D341Med (cell line): Measurements from ENCODE around the gene OPN5.
"Not testable (repeated sequence)": the region's sequence is repeated elsewhere in the genome, so short reads cannot be mapped to it uniquely, and the experiment has no call there.

Experiments used
- DNase-seq: peaks from one replicate; pipeline ENCODE4 v3.0.0; 2012; ENCODE audit warnings: low spot score

OPN5 gene, protein sequence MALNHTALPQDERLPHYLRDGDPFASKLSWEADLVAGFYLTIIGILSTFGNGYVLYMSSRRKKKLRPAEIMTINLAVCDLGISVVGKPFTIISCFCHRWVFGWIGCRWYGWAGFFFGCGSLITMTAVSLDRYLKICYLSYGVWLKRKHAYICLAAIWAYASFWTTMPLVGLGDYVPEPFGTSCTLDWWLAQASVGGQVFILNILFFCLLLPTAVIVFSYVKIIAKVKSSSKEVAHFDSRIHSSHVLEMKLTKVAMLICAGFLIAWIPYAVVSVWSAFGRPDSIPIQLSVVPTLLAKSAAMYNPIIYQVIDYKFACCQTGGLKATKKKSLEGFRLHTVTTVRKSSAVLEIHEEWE

DNA sequence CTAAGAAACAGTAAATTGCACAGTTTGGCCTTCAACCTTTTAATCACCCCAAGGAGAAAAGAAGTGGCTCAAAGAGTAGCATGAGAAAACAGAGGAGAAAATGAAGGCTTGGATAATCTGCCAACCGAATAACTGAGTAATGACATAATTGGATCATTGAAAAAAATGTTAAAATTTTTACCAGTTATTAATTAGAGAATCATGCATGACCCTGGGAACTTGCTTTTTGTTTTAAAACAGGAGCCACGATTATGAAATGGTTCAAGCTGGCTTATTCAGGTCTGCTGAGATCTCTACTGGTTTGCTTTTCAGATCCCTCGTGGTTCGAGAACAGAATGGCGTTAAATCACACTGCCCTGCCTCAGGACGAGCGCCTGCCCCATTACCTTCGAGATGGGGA lies at the start of gene OPN5:
OPN5 (plus strand) TSS at position 301 of the 400 bp plus-strand sequence; CDS start at position 336, 35 bp downstream.
- no peak for DNase-seq

DNA sequence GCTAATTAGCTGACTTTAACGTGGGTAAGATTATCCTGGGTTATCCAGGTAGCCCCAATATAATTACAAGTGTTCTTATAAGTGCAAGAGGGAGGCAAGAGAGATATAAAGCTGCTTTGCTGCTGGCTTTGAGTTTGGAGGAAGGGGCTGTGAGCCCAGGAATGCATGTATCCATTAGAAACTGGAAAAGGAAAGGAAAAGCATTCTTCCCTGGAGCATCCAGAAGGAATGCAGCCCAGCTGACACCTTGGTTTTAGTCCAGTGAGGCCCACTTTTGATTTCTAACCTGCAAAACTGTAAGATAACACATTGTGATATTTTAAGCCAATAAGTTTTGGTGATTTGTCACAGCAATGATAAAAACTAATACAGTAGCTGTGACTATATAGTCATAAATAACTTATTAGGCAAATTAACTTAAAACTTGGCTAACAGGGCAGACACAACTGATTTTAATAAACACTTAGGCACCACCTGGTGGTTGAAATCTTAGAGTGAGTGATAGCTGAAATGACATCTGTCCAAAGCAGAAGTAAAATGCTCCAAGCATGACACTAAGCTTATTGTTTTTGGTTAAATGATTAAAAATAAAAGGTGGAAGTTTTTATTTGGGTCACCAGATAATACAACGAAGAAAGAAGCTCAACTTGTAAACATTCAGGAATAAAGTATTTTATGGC lies 47.8 kb upstream of the OPN5 start:
- no peak for DNase-seq

DNA sequence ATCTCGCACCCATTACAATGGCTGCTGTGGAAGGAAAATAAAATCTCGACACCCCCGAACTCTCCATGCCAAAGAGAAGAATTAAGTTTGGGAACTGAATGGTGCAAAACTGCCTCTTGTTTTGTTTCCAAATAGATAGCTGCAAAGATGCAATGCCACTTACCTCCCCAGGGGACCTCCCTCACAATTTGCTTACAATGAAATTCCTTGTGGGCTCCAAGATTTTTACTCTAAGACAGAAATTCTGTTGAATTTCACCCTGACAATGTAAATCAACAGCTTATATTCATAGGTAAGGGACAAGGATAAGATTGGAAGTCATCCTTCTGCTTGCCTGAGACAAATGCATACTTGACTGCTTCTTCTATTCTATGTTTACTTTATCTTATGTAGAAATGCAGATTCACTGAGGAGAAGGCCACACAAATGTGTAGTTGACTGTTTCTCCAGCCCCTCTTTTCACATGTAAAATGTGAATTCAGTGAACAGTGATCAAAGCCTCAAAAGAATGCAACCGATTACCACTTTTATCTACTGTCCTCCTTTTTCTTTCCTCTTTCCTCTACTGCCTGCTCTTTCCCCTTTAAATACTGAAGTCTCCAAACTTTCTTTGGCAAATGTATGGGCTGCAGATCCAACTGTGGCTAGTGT lies 46.9 kb upstream of the OPN5 start:
- DNase-seq, result no peak

DNA sequence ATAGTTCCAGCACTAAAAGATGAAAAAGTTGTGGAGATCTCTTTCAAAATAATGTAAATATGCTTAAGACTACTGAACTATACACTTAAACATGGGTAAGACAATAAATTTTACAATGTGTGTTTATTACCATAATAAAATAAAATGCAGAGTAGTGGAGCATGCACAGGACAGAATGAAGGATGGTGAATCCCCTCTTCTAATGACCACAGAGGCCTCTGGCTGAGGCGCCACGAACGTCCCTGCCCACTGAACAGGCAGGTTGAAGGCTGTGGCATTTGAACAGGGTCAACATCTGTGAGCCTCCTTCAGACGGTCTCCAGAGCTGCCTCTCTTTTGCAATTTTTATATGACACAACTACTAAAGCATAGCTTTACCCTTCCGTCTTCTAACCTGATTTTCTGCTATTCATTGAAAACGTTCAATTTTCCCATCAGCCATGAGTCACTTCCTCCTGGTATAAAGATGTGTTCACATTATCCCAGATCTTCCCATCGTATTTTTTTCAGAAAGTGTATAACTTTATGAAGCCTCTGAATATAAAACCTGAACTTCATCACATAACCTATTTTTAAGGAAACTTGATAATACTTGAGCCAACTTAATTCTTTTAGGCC lies 45.6 kb upstream of the OPN5 start:
- no peak for DNase-seq

DNA sequence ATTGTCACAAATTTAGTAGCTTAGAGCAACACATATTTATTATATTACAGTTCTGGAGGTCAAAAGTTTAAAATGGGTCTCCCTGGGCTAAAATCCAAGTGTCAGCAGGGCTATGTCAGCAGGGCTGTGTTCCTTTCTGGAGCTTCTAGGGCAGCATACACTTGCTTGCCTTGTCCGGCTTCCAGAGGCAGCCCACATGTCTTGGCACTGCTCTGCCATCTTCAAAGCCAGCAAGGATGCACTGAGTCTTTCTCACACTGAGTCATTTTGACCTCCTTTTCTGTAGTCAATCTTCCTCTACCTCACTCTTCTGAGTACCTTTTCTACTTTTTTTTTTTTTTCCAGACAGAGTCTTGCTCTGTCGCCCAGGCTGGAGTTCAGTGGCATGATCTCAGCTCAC lies 44.4 kb upstream of the OPN5 start:
- no peak for DNase-seq

DNA sequence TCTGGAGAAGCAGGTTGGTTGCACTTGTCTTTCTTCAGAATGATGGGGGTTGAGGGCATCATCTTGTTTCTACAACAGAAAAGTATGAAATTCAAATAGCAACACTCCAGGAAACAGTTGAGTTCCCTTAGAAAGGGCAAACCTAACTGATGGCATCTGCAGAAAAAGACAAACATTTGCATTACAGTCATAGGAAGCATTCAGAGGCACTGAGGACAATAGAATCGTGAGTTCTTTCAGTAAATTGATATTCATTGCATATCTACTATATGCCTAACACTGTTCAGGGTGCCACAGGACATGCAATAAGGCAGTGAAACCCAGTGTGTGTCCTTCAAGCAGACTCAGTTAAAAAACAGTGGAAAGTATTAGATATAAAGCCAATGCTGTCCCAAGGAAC lies 41.1 kb upstream of the OPN5 start:
- no peak for DNase-seq

DNA sequence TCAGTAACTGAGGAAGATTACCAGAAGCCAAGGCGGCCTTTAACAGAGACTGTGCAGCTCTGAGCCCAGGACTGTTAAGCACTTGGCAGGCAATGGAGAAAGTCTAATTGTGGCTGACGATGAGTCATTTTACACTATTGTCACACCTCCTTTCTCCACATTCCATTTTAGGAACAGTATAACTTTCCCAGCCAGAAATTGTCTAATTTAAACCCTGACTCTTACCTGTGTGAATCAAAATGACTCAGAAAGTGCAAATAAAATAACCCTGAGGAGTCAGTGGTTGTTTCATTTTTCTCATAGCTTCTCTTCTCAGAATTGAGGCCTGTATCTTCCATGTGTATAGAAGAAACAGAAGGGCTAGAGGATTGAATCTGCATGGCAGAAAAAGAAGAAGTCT lies 40.0 kb upstream of the OPN5 start:
- no peak for DNase-seq

DNA sequence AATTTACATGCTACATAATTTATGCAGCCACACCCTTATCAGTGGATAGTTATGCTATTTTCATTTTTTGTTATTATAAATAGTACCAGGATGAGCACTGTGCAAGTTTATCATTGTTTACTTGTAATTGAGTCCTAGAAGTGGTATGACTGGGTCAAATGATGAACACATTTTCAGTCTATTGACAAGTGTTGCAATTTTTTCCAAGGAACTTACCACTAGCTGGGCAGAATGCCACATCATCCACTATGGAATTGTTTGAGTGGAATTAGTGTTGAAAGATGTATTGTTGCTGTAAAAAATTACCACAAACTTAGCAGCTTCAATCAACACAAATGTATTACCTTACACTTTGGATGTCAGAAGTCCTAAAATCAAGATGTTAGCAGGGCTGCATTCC lies 38.1 kb upstream of the OPN5 start:
- DNase-seq, result no peak

DNA sequence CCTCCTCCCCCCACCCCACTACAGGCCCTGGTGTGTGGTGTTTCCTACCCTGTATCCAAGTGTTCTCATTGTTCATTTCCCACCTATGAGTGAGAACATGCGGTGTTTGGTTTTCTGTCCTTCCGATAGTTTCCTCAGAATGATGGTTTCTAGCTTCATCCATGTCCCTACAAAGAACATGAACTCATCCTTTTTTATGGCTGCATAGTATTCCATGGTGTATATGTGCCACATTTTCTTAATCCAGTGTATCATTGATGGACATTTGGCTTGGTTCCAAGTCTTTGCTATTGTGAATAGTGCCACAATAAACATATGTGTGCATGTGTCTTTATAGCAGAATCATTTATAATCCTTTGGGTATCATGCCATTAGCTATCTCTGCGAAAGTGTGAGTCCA lies 36.6 kb upstream of the OPN5 start:
- DNase-seq, result not testable (repeated sequence)

DNA sequence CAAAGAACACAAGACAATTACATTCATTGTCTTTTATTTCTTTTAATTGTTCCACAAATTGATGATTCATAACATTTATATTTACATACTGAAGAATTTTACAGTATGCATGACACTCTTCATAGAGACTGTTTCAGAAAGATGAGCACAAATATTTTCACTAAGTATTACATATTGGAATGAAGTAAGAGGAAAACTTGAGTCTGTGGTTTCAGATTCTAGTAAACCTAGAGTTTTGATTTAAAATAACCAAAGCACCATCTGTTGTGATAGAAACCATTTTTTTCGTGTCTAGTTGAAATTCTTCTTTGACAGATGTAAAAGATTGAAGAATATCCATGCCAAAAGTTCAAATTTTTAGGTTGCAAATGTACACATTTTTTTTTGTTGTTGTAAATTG lies 32.1 kb upstream of the OPN5 start:
- DNase-seq, result no peak

DNA sequence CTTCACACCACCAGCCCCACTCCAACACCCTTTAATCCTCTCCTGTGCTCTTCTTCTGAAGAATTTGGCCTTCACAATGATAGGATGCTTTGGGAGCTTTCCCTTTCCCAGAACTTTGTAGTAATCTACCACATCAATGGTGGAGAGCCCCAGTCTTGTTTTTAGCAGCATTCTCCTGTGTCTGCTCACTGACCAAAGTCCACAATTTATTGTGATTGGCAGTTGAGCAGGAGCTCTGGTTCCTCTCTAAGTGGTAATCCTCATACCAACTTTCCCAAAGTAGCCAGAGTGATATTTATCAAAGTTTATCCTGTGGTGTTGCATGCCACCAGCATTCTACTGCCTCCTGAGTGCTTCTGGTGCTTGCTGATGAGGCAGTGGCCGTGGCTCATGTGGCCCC lies 29.0 kb upstream of the OPN5 start:
- DNase-seq, result no peak

DNA sequence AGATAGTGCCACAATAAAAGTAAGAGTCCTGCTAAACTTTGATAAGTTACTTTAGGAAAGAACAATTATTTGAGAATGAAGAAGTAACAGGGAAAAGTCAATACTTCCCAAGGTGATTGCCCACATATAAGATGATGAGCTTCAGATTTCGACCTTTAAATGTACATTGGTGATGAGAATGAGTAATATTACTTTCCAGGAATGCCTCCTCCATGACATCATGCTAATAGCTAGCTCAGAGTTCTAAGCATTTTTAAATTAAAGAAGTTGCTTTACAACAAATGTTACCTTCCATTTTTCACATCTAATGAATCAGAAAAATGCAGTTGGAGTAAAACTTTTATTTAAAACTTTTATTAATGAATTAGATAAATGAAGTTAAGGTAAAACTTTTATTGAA lies 22.5 kb upstream of the OPN5 start:
- no peak for DNase-seq

DNA sequence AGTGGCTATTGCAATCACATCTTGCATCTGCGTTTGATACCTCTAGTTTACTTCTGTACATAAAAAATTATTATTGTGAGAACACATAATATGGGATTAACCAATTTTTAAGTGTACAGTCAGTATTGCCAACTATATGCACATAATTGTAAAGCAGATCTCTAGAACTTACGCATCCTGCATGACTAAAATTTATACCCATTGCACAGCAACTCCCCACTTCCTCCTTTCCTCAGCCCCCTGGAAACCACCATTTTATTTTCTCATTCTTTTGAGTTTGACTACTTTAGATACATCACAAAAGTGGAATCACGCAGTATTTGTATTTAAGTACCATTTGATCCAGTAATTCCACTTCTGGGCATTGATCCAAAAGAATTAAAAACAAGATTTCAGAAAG lies 19.3 kb upstream of the OPN5 start:
- no peak for DNase-seq

DNA sequence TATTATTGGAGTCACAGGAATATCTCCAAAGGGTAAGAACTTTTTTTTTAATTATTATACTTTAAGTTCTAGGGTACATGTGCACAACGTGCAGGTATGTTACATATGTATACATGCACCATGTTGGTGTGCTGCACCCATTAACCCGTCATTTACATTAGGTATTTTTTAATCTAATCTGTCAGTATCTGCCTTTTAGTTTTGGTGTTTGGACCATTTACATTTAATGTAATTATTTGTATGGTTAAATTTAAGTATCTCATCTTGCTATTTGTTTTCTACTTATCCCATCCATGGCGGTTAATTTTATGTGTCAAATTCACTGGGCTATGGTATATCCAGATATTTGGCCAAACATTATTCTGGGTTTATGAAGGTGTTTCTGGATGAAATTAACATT lies 15.4 kb upstream of the OPN5 start:
- DNase-seq, result no peak

DNA sequence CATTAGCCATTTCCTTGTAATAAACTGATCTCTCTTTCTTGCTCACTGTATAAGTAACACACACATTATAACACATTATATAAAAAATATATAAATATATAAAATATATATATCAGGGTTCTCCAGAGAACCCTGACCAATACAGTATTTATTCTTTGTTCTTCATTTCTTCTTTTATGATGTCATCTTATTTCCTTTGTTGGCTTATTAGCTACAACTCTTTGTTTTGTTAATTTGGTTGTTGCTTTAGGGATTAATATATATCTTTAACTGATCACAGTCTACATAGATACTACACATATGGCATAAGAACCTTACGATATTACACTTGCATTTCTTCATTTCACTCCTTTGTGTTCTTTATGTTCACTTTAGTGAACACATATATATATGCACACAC lies 14.7 kb upstream of the OPN5 start:
- no peak for DNase-seq

DNA sequence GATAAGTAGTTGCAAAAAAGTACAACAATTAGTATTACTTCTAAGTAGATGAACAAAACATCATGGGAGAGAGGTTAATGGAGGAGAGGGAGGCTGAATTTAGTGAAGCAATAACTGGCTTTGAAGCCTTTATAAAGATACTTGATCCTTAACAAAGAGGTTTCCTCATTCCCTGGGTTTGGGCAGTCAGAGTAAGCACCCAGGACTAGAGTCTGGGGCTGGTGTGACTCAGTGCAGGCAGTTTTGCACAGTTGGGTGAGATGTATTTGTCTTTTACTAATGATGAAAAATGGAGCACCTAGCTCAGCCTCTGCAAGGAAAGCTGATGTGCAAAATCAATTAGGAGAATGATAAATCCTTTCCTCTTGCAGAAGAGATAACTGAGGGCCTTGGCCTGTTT lies 11.8 kb upstream of the OPN5 start:
- no peak for DNase-seq

DNA sequence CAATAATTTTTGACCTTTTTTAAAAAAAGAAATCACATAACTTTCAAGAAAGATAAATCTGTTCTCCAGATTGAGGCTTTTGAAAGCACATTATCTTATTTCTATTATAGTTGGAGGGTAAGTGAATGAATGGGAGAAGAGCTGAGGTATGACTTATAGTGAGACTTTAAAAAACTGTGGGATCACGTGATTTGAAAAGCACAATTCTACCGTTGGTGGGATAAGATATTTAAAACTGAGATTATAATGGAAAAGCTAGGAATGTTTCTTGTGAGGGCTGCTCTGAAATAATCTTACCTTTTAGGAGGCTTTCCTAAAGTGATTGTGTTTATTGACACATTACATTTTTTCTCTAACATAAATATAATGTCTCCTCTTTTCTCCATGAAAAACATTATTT lies 9.5 kb upstream of the OPN5 start:
- no peak for DNase-seq

DNA sequence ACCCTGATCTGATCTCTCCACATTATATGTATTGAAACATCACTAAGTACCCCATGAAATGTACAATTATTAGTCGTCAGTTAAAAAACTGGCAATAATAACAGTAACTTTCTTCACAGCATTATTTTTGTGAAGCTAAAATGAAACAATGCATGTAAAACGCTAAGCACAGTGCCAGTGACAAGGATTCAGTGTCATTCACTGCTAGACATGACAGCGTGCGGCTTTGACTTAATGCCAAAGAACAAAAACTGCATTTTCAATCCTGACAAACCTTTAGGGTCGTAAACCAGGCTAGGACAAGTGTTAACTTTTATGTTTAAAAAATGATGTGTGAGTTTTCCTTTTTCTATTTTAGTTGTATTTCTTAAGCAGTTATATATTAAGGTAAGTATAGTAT lies 8.8 kb upstream of the OPN5 start:
- no peak for DNase-seq

DNA sequence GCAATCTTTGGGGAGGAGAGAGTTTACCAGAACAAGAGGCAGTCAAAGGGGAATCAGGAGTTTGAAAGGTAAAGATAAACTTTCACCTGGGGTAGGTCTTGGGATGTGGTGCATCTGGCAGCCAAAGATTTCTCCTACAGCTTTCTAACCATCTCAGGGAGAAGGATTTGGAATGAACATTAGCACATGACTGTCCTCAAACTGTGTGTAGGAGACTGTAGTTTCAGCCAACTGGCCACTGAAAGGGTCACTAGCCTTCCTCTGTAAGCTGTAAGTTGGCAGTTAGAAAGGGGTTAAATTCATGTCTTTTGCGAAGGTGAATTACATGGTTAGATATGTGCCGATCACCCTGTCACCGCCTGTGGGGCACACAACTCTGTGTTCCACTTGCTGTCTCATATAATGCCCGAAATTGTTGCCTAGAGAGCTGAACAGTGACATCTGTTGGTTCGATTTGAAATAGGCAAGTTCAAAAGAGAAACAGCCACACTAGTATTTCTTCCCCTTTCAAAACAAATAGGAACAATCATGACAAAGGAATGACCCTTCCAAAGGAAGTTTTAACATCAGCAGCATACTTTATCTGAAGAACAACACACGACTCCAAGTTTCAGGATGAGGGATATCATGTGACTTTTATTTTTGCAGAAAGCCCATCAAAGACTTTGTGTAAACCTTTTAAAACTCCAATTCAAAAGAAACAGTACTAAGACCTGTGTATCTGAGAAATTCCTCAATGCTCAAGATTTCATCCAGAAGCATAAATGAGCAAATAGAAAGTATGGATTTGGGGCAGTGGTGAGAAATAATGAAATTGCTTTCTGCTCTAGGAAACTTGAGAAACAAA lies 1.1 kb upstream of the OPN5 start:
- peak; percentile 65 for DNase-seq

DNA sequence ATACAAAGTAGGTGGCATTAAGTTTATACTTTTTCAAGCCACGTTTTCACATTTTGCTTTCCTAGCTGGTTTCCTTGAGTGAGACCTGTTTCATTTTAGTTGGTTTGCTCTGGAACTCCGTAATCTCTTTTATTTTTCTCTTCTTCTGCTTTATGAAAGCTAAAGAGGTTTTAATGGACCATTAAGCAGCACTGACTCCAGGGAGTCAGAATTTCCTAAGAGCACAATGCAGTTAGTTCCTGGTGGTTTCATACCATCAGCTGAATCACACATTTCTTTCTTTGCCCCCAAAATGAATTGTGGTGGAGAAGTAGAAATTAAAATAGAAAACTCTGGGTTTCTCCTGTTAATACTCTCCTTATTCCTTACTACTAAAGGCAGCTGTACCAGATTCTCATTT lies 3.4 kb downstream of the OPN5 start:
- DNase-seq, result no peak

DNA sequence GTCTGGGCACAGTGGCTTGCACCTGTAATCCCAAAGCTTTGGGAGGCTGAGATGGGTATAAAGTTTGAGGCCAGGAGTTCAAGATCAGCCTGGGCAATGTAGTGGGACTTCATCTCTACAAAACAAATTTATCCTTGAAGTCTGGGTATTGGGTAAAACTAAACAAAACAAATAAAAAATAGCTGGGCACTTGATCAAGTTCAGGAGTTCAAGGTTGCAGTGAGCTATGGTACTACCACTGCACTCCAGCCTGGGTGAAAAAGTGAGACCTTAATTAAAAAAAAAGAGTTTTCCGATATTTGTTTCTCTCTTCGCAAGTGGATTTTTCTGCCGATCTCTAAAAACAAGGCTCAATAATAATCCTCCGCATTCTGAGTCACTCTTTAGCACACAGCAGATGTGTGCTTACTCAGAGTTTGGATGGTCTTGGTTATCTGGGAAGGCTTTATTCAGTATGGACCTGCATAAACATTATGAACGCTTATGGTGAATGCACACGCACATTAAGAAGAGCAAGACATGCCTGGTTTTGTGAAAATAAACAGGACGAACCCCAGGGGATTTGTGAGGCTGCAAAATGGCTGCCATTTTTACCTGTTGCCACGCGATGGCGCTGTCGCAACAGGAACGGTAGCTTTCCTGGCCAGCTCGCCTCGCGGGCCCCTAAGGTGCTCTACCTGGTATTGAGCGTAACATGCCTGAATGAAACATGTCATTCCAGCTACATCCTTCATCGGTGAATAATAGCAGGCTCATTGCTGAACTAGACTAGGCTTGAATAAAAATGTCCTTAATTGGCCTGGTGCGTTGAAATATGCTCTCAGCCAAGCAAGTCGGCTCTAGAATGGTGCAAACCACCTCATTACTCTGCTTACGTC lies 6.0 kb downstream of the OPN5 start:
- peak; percentile 81 for DNase-seq
